AG04450 (cell line): ENCODE results near the gene LRRK1. TPM values are rescaled to one million over a fixed set of nuclear protein-coding genes. Genes with fewer than 3 reads are reported as not detected.

Experiments used
- CTCF ChIA-PET: fragments of 300-600, 350-600 bp; formaldehyde crosslinking; extraction: SDS; loops from one replicate; lab custom pipeline; 2022; ENCODE audit warnings: antibody characterized with exemption, inconsistent platforms; lab: Charles Lee
- POLR2A ChIA-PET: fragments of 350-600 bp; formaldehyde crosslinking; extraction: SDS; loops from one replicate; lab custom pipeline; 2021; ENCODE audit warnings: antibody characterized with exemption, inconsistent platforms; lab: Yijun Ruan, JAX
- DNase-seq: peaks from one replicate; pipeline ENCODE4 v3.0.0-alpha.2; 2011; ENCODE audit warnings: low read depth, low spot score
- H3K27ac ChIP-seq: one replicate; pipeline ENCODE4 v1.5.1; 2012; ENCODE audit warnings: low read depth, low read length, control low read depth
- H3K27me3 ChIP-seq: one replicate; pipeline ENCODE4 v1.6.0; 2012; ENCODE audit warnings: low read length; ENCODE audit not compliant: control insufficient read depth, insufficient read depth
- H3K4me3 ChIP-seq: 2 replicates; pipeline ENCODE4 v1.5.1; 2011; ENCODE audit warnings: mild to moderate bottlenecking, low read depth, low read length, control low read depth
- H3K9me3 ChIP-seq: 2 replicates; pipeline ENCODE4 v1.5.1; 2012; ENCODE audit warnings: low read length; ENCODE audit not compliant: control insufficient read depth, insufficient read depth
- CTCF ChIP-seq: IDR thresholded peaks from 2 replicates; pipeline ENCODE4 v1.5.1; 2011; ENCODE audit warnings: low read depth, low read length, control low read depth, inconsistent platforms
- polyA plus RNA-seq: library from polyadenylated mRNA; depleted of rRNA; stranded (reverse); fragments of >200 nt; gene quantifications from 2 replicates; pipeline ENCODE4 v1.2.3, GENCODE V29; 2011

Gene LRRK1
- polyA plus RNA-seq, 1 experiment, result 5.6 TPM

- DNase-seq, result no peak
- peak overlapping the region; percentile 95 for H3K27ac ChIP-seq
- H3K4me3 ChIP-seq, result peak overlapping the region; percentile 31; the same call in 1 of the 2 replicates
- TF ChIP-seq CTCF, result no peak
- POLR2A ChIA-PET, result no interaction called here
- CTCF ChIA-PET, result interaction anchor here (0.8 to 3.0 kb wide), 8 partner anchors 10 to 272 kb away, joined by 3 to 22 read pairs (median 3); partner anchors contain the start of gene LRRK1
- H3K9me3 ChIP-seq, result no peaks in the 10 kb centered on the region
- H3K27me3 ChIP-seq, result no peaks in the 10 kb centered on the region
Measured at GRCh38 chr15:100901702-100902435, 17.3 kb upstream of the LRRK1 start.

- H3K9me3 ChIP-seq, result no peaks in the 10 kb centered on the region
- POLR2A ChIA-PET, result no interaction called here
- H3K4me3 ChIP-seq, result peak overlapping the region; percentile 31; the same call in 1 of the 2 replicates
- no peaks in the 10 kb centered on the region for H3K27me3 ChIP-seq
- peak overlapping the region; percentile 95 for H3K27ac ChIP-seq
- CTCF ChIA-PET, result interaction anchor here (0.8 to 3.0 kb wide), 8 partner anchors 9 to 273 kb away, joined by 3 to 22 read pairs (median 4); partner anchors contain the start of gene LRRK1
- no peak for TF ChIP-seq CTCF
- peak; percentile 69 for DNase-seq
Measured at GRCh38 chr15:100902436-100903167, 16.6 kb upstream of the LRRK1 start.

GRCh38 chr15:100903168-100903554, 16.0 kb upstream of the LRRK1 start:
- Histone ChIP-seq H3K27ac (no peak overlapping the region), H3K9me3 (no peaks in the 10 kb centered on the region), H3K27me3 (no peaks in the 10 kb centered on the region), H3K4me3 (no peak overlapping the region)
- TF ChIP-seq CTCF, result no peak
- ChIA-PET CTCF (interaction anchor here (1.1 to 3.0 kb wide), 5 partner anchors 15 to 273 kb away, joined by 3 to 22 read pairs (median 5); partner anchors contain the start of gene LRRK1), POLR2A (no interaction called here)
- DNase-seq, result no peak

- ChIA-PET POLR2A (interaction anchor here (1.2 kb wide), 1 partner anchor 12 kb away, joined by 3 read pairs; no protein-coding TSS in a partner anchor), CTCF (interaction anchor here (1.3 to 5.2 kb wide), 3 partner anchors 8 to 102 kb away, joined by 3 to 34 read pairs (median 7); no protein-coding TSS in a partner anchor)
- no peak for DNase-seq
- H3K27me3 ChIP-seq, result no peaks in the 10 kb centered on the region
- H3K9me3 ChIP-seq, result no peaks in the 10 kb centered on the region
- TF ChIP-seq CTCF, result no peak
- H3K27ac ChIP-seq, result no peak overlapping the region
- H3K4me3 ChIP-seq, result no peak overlapping the region
Measured at GRCh38 chr15:100905850-100906249, 13.3 kb upstream of the LRRK1 start.

GRCh38 chr15:100908466-100908865, 10.7 kb upstream of the LRRK1 start:
- no peak for TF ChIP-seq CTCF
- CTCF ChIA-PET, result interaction anchor here (1.0 to 5.2 kb wide), 2 partner anchors 9 to 99 kb away, joined by 4 to 34 read pairs; no protein-coding TSS in a partner anchor
- no peak for DNase-seq
- POLR2A ChIA-PET, result no interaction called here
- Histone ChIP-seq H3K27ac (no peak overlapping the region), H3K9me3 (peaks cover 8% of the 10 kb centered on the region), H3K4me3 (no peak overlapping the region), H3K27me3 (no peaks in the 10 kb centered on the region)
